HCT116 (cell line): ENCODE results near the gene STK36. TPM values are rescaled to one million over a fixed set of nuclear protein-coding genes. Genes with fewer than 3 reads are reported as not detected.

Experiments used
- ATAC-seq: fragments of 200-7000 bp; cut with Tn5 transposase; 2 replicates; pipeline ENCODE4 v1.9.1; 2020; ENCODE audit warnings: mild to moderate bottlenecking, moderate library complexity
- BruUV-seq: library from RNA; stranded (reverse); fragments of 400-500 nt; replicated peaks from 2 replicates; lab custom pipeline; 2021; lab: Mats Ljungman, UMichigan
- CTCF ChIA-PET: fragments of 300-600 bp; sonication (Branson Sonifier 250); formaldehyde crosslinking; loops from one replicate; lab custom pipeline; 2021; ENCODE audit warnings: antibody characterized with exemption; lab: Charles Lee
- POLR2A ChIA-PET: fragments of 300-600, 350-600 bp; sonication (Branson Sonifier 250); formaldehyde crosslinking; loops from one replicate; lab custom pipeline; 2021; ENCODE audit warnings: antibody characterized with exemption; lab: Charles Lee
- RAD21 ChIA-PET, 2 experiments: fragments of 300-600 bp; sonication (Branson Sonifier 250); formaldehyde crosslinking; loops; one replicate each; lab custom pipeline; 2023; ENCODE audit warnings: low total read pairs in 2 of 2; ENCODE audit not compliant: uncharacterized antibody in 2 of 2, unreplicated experiment in 2 of 2, low non-redundant PET in 1 of 2; lab: Charles Lee
- DNase-seq: peaks from one replicate; pipeline ENCODE4 v3.0.0-alpha.2; 2010; ENCODE audit warnings: low read depth, low spot score
- H2AFZ ChIP-seq: fragments of 200-600 bp; shearing (Covaris generic), sonication (generic); 2 replicates; pipeline ENCODE4 v1.6.1; 2017; ENCODE audit warnings: low read depth, mixed run types, mixed read lengths, antibody characterized with exemption, low read length; ENCODE audit not compliant: poor library complexity, severe bottlenecking
- H3K27ac ChIP-seq: 2 replicates; pipeline ENCODE4 v1.5.1; 2012; ENCODE audit warnings: low read depth, low read length
- H3K27me3 ChIP-seq: fragments of 200-600 bp; sonication (generic); 2 replicates; pipeline ENCODE4 v1.6.1; 2016; ENCODE audit warnings: mixed run types, low read length, mixed read lengths; ENCODE audit not compliant: insufficient read depth
- H3K36me3 ChIP-seq, 2 experiments: fragments of 200-500 bp in 1 of 2; fragments of 200-600 bp in 1 of 2; sonication (Bioruptor generic) in 1 of 2; sonication (generic) in 1 of 2; 2 replicates each; pipeline versions ENCODE4 v1.5.1 to v1.6.1; 2014 to 2016; ENCODE audit warnings: low read length in 2 of 2, inconsistent platforms in 1 of 2, mixed read lengths in 1 of 2, mixed run types in 1 of 2; ENCODE audit not compliant: insufficient read depth in 2 of 2, control insufficient read depth in 1 of 2
- H3K4me1 ChIP-seq, 2 experiments: fragments of 200-600 bp in 1 of 2; sonication (generic) in 1 of 2; 2 replicates each; pipeline versions ENCODE4 v1.5.1 to v1.6.1; 2012 to 2017; ENCODE audit warnings: low read length in 2 of 2, inconsistent platforms in 1 of 2, mild to moderate bottlenecking in 1 of 2, mixed read lengths in 1 of 2, mixed run types in 1 of 2, moderate library complexity in 1 of 2; ENCODE audit not compliant: insufficient read depth in 2 of 2, control insufficient read depth in 1 of 2
- H3K4me2 ChIP-seq: fragments of 200-600 bp; sonication (generic); 2 replicates; pipeline ENCODE4 v1.6.1; 2017; ENCODE audit warnings: mixed run types, low read length, mixed read lengths
- H3K4me3 ChIP-seq, 2 experiments: fragments of 200-600 bp in 1 of 2; sonication (generic) in 1 of 2; replicated peaks in 1 of 2; 2 replicates each; pipeline ENCODE4 v1.5.1; 2011 to 2016; ENCODE audit warnings: low read length in 2 of 2, control low read depth in 1 of 2, low read depth in 1 of 2, mild to moderate bottlenecking in 1 of 2, mixed read lengths in 1 of 2, mixed run types in 1 of 2
- H3K79me2 ChIP-seq: fragments of 200-600 bp; sonication (generic); 2 replicates; pipeline ENCODE4 v1.6.1; 2017; ENCODE audit warnings: mild to moderate bottlenecking, mixed run types, low read length, moderate library complexity, mixed read lengths; ENCODE audit not compliant: insufficient read depth
- H3K9ac ChIP-seq: fragments of 200-600 bp; sonication (generic); 2 replicates; pipeline ENCODE4 v1.6.1; 2016; ENCODE audit warnings: low read length, mixed read lengths
- H3K9me2 ChIP-seq: fragments of 200-600 bp; sonication (generic), shearing (Covaris generic); 2 replicates; pipeline ENCODE4 v1.6.1; 2017; ENCODE audit warnings: mixed run types, mild to moderate bottlenecking, moderate library complexity; ENCODE audit not compliant: insufficient read depth
- H3K9me3 ChIP-seq, 2 experiments: fragments of 200-500 bp in 1 of 2; fragments of 200-600 bp in 1 of 2; sonication (Bioruptor generic) in 1 of 2; sonication (generic) in 1 of 2; 2 replicates each; pipeline ENCODE4 v1.6.1; 2014 to 2017; ENCODE audit warnings: low read length in 2 of 2, mixed read lengths in 2 of 2, inconsistent platforms in 1 of 2, low read depth in 1 of 2, mild to moderate bottlenecking in 1 of 2, mixed run types in 1 of 2, moderate library complexity in 1 of 2; ENCODE audit not compliant: control insufficient read depth in 1 of 2, insufficient read depth in 1 of 2
- H4K20me1 ChIP-seq: fragments of 200-600 bp; sonication (generic), shearing (Covaris generic); 2 replicates; pipeline ENCODE4 v1.6.1; 2017; ENCODE audit warnings: mixed run types, mild to moderate bottlenecking, moderate library complexity; ENCODE audit not compliant: insufficient read depth
- CBX3 ChIP-seq: IDR thresholded peaks from 2 replicates; pipeline ENCODE4 v1.6.1; 2012; ENCODE audit warnings: low read depth
- CEBPB ChIP-seq: IDR thresholded peaks from 2 replicates; pipeline ENCODE4 v1.6.1; 2012; ENCODE audit warnings: low read depth
- ELF1 ChIP-seq: IDR thresholded peaks from 2 replicates; pipeline ENCODE4 v1.6.1; 2012; ENCODE audit warnings: low read depth, borderline replicate concordance
- EZH2 ChIP-seq: fragments of 200-600 bp; sonication (generic); IDR thresholded peaks from 2 replicates; pipeline ENCODE4 v1.6.1; 2017; ENCODE audit warnings: antibody characterized with exemption, mixed run types
- EZH2phosphoT487 ChIP-seq: fragments of 200-600 bp; IDR thresholded peaks from 2 replicates; pipeline ENCODE4 v1.6.1; 2018; ENCODE audit warnings: antibody characterized with exemption, borderline replicate concordance
- FOSL1 ChIP-seq: IDR thresholded peaks from 2 replicates; pipeline ENCODE4 v1.6.1; 2012; ENCODE audit warnings: low read depth
- POLR2A ChIP-seq: IDR thresholded peaks from 2 replicates; pipeline ENCODE4 v1.7.0; 2011; ENCODE audit warnings: borderline replicate concordance; ENCODE audit not compliant: insufficient read depth, insufficient read length; ENCODE audit errors: extremely low read depth
- POLR2AphosphoS5 ChIP-seq: IDR thresholded peaks from 2 replicates; pipeline ENCODE4 v1.6.1; 2011; ENCODE audit warnings: mild to moderate bottlenecking, low read depth, low read length, moderate library complexity
- SIN3A ChIP-seq: IDR thresholded peaks from 2 replicates; pipeline ENCODE4 v1.6.1; 2012; ENCODE audit warnings: low read depth
- SRF ChIP-seq: IDR thresholded peaks from 2 replicates; pipeline ENCODE4 v1.6.1; 2012; ENCODE audit warnings: low read depth
- YY1 ChIP-seq: IDR thresholded peaks from 2 replicates; pipeline ENCODE4 v1.6.1; 2011; ENCODE audit warnings: low read length, low read depth, moderate library complexity, mild to moderate bottlenecking; ENCODE audit not compliant: insufficient replicate concordance; ENCODE audit errors: extremely low read depth
- ZNF274 ChIP-seq: fragments of 200-500 bp; sonication (Bioruptor generic); IDR thresholded peaks from 2 replicates; pipeline ENCODE4 v1.6.1; 2014; ENCODE audit warnings: mild to moderate bottlenecking, low read depth, low read length, inconsistent platforms
- intact Hi-C: fragments of 100-400 bp; cut with micrococcal nuclease; formaldehyde crosslinking; loops from 2 replicates; pipeline ENCODE4 v1.10.0; 2022
- total RNA-seq: library from RNA; stranded (reverse); gene quantifications from one replicate; pipeline ENCODE4 v1.2.1, GENCODE V29; 2021; ENCODE audit not compliant: unreplicated experiment
- TF ChIP-seq, protein P1 (sequence below): IDR thresholded peaks from 2 replicates; pipeline ENCODE4 v1.6.1; 2012
- TF ChIP-seq, protein P2 (sequence below): IDR thresholded peaks from 2 replicates; pipeline ENCODE4 v1.6.1; 2012
- TF ChIP-seq, protein P3 (sequence below): IDR thresholded peaks from 2 replicates; pipeline ENCODE4 v1.6.1; 2012; ENCODE audit warnings: low read depth
- TF ChIP-seq, protein P4 (sequence below), 3 experiments: fragments of 200-600 bp in 1 of 3; sonication (generic) in 1 of 3; IDR thresholded peaks in 2 of 3; conservative IDR thresholded peaks in 1 of 3; 2 replicates each; pipeline ENCODE4 v1.5.1; 2012 to 2017; ENCODE audit warnings: low read depth in 2 of 3, low read length in 2 of 3, antibody characterized with exemption in 1 of 3, borderline replicate concordance in 1 of 3, control low read depth in 1 of 3, mild to moderate bottlenecking in 1 of 3, mixed read lengths in 1 of 3, mixed run types in 1 of 3, moderate library complexity in 1 of 3; ENCODE audit not compliant: insufficient read depth in 1 of 3

The STK36 gene
- total RNA-seq, 1 experiment from 2014 or later = 45.5 TPM

DNA sequence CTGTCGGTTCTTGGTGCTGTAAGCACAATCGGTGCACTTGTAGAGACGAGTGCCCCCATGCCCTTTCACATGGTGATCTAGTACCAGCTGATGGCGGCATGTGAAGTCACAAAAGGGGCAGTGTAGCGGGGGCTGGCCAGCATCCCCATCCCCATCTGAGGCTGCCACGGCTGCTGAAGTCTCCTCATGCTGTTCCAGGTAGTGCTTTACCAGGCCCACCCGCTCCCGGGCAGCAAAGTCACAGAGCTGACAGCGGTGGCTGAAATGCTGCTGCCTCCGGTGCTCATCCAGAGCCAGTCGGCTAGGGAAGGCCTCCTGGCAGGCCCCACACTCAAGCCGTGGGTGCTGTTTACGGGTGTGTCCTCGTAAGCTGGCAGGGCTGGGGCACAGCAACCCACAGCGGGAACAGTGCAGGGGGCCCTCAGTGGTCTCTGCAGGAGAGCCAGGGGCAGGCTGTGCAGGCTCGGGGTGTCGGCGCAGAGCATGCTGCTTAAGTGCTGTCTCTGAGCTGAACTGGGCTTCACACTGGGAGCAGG, 29.7 kb upstream of the STK36 start:
- H3K9me2 ChIP-seq = no peaks in the 10 kb centered on the region
- H3K79me2 ChIP-seq = peaks cover 9% of the 10 kb centered on the region; the same call in 1 of the 2 replicates
- no peak overlapping the region for H3K4me3 ChIP-seq
- TF ChIP-seq, protein P1, sequence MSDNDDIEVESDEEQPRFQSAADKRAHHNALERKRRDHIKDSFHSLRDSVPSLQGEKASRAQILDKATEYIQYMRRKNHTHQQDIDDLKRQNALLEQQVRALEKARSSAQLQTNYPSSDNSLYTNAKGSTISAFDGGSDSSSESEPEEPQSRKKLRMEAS = no peak
- no peak for TF ChIP-seq CEBPB
- TF ChIP-seq POLR2A = no peak
- TF ChIP-seq SIN3A = no peak
- TF ChIP-seq ELF1 = no peak
- TF ChIP-seq, protein P2, sequence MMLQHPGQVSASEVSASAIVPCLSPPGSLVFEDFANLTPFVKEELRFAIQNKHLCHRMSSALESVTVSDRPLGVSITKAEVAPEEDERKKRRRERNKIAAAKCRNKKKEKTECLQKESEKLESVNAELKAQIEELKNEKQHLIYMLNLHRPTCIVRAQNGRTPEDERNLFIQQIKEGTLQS = no peak
- TF ChIP-seq ZNF274 = no peak
- no peak for TF ChIP-seq CBX3
- TF ChIP-seq YY1 = no peak
- no peak for TF ChIP-seq EZH2phosphoT487
- TF ChIP-seq, protein P3, sequence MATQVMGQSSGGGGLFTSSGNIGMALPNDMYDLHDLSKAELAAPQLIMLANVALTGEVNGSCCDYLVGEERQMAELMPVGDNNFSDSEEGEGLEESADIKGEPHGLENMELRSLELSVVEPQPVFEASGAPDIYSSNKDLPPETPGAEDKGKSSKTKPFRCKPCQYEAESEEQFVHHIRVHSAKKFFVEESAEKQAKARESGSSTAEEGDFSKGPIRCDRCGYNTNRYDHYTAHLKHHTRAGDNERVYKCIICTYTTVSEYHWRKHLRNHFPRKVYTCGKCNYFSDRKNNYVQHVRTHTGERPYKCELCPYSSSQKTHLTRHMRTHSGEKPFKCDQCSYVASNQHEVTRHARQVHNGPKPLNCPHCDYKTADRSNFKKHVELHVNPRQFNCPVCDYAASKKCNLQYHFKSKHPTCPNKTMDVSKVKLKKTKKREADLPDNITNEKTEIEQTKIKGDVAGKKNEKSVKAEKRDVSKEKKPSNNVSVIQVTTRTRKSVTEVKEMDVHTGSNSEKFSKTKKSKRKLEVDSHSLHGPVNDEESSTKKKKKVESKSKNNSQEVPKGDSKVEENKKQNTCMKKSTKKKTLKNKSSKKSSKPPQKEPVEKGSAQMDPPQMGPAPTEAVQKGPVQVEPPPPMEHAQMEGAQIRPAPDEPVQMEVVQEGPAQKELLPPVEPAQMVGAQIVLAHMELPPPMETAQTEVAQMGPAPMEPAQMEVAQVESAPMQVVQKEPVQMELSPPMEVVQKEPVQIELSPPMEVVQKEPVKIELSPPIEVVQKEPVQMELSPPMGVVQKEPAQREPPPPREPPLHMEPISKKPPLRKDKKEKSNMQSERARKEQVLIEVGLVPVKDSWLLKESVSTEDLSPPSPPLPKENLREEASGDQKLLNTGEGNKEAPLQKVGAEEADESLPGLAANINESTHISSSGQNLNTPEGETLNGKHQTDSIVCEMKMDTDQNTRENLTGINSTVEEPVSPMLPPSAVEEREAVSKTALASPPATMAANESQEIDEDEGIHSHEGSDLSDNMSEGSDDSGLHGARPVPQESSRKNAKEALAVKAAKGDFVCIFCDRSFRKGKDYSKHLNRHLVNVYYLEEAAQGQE = no peak
- no peak for TF ChIP-seq FOSL1
- TF ChIP-seq, protein P4, sequence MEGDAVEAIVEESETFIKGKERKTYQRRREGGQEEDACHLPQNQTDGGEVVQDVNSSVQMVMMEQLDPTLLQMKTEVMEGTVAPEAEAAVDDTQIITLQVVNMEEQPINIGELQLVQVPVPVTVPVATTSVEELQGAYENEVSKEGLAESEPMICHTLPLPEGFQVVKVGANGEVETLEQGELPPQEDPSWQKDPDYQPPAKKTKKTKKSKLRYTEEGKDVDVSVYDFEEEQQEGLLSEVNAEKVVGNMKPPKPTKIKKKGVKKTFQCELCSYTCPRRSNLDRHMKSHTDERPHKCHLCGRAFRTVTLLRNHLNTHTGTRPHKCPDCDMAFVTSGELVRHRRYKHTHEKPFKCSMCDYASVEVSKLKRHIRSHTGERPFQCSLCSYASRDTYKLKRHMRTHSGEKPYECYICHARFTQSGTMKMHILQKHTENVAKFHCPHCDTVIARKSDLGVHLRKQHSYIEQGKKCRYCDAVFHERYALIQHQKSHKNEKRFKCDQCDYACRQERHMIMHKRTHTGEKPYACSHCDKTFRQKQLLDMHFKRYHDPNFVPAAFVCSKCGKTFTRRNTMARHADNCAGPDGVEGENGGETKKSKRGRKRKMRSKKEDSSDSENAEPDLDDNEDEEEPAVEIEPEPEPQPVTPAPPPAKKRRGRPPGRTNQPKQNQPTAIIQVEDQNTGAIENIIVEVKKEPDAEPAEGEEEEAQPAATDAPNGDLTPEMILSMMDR (IDR thresholded peaks at IDR 0.05 in 2 of 3, conservative IDR thresholded peaks at IDR 0.05 in 1 of 3; ENCODE audit: borderline replicate concordance in 1 of 3, insufficient read depth in 1 of 3, low read depth in 2 of 3, low read length in 2 of 3) = no peak
- no peak for TF ChIP-seq EZH2
- no peak for TF ChIP-seq POLR2AphosphoS5
- TF ChIP-seq SRF = no peak
- H2AFZ ChIP-seq = no peak overlapping the region
- no peaks in the 10 kb centered on the region for H3K9me3 ChIP-seq
- DNase-seq = no peak
- H3K4me2 ChIP-seq = no peak overlapping the region
- intact Hi-C loops = no loop called here
- no peaks in the 10 kb centered on the region for H3K4me1 ChIP-seq
- ATAC-seq = no peak; the same call in 1 of the 2 replicates
- POLR2A ChIA-PET = no interaction called here
- no peaks in the 10 kb centered on the region for H3K27me3 ChIP-seq
- CTCF ChIA-PET = no interaction called here
- H3K9ac ChIP-seq = no peak overlapping the region
- no TSS peak for BruUV-seq
- H3K27ac ChIP-seq = no peak overlapping the region
- RAD21 ChIA-PET = no interaction called here
- peaks cover 46 to 57% of the 10 kb centered on the region in 2 experiments for H3K36me3 ChIP-seq
- H4K20me1 ChIP-seq = no peaks in the 10 kb centered on the region
